Common myeloid progenitor, CD34-positive (primary cell): ENCODE results near the gene RASSF6.
A peak's percentile ranks its signal among the peaks of the same experiment; 100 is the strongest.

ENCODE experiments used
- CTCF ChIA-PET: fragments of 350-600 bp; sonication (Branson Sonifier 250); formaldehyde crosslinking; loops from one replicate; lab custom pipeline; 2021; ENCODE audit warnings: antibody characterized with exemption; lab: Charles Lee
- POLR2A ChIA-PET: fragments of 350-600 bp; sonication (Branson Sonifier 250); formaldehyde crosslinking; loops from one replicate; lab custom pipeline; 2021; ENCODE audit warnings: antibody characterized with exemption; lab: Charles Lee
- DNase-seq, 3 donors: peaks; one replicate each; pipeline versions ENCODE4 v3.0.0 to v3.0.0-alpha.2; 2013
- H3K27ac ChIP-seq, 2 experiments: 1 replicate in 1 of 2; 2 replicates in 1 of 2; pipeline ENCODE4 v1.7.0; 2013; ENCODE audit warnings: inconsistent platforms in 2 of 2, low read length in 2 of 2, mild to moderate bottlenecking in 2 of 2, low read depth in 1 of 2, moderate library complexity in 1 of 2; ENCODE audit not compliant: severe bottlenecking in 2 of 2, insufficient read depth in 1 of 2, poor library complexity in 1 of 2
- H3K27me3 ChIP-seq, 5 experiments: replicated peaks in 2 of 5; 1 replicate in 3 of 5; 2 replicates in 2 of 5; pipeline versions ENCODE4 v1.6.1 to v1.7.0; 2013; ENCODE audit warnings: low read length in 4 of 5, mild to moderate bottlenecking in 2 of 5, moderate library complexity in 2 of 5, inconsistent platforms in 1 of 5; ENCODE audit not compliant: insufficient read depth in 5 of 5, control insufficient read depth in 4 of 5
- H3K36me3 ChIP-seq, 4 experiments: 1 replicate in 2 of 4; 2 replicates in 2 of 4; pipeline versions ENCODE4 v1.6.1 to v1.7.0; 2013; ENCODE audit warnings: low read length in 3 of 4, control low read depth in 1 of 4, mild to moderate bottlenecking in 1 of 4; ENCODE audit not compliant: control insufficient read depth in 4 of 4, insufficient read depth in 4 of 4
- H3K4me1 ChIP-seq, 4 experiments: 1 replicate in 3 of 4; 2 replicates in 1 of 4; pipeline versions ENCODE4 v1.6.1 to v1.7.1; 2013; ENCODE audit warnings: low read length in 3 of 4, mild to moderate bottlenecking in 3 of 4, control low read depth in 1 of 4, inconsistent platforms in 1 of 4, moderate library complexity in 1 of 4; ENCODE audit not compliant: control insufficient read depth in 4 of 4, insufficient read depth in 4 of 4; ENCODE audit errors: control extremely low read depth in 1 of 4
- H3K4me3 ChIP-seq, 7 experiments: 1 replicate in 4 of 7; 2 replicates in 3 of 7; pipeline versions ENCODE4 v1.5.1 to v1.7.0; 2013; ENCODE audit warnings: mild to moderate bottlenecking in 7 of 7, low read length in 6 of 7, moderate library complexity in 6 of 7, inconsistent platforms in 2 of 7, low read depth in 2 of 7, control low read depth in 1 of 7; ENCODE audit not compliant: insufficient read depth in 4 of 7, control insufficient read depth in 1 of 7; ENCODE audit errors: extremely low read depth in 1 of 7
- H3K9me3 ChIP-seq, 5 experiments: 1 replicate in 4 of 5; 2 replicates in 1 of 5; pipeline versions ENCODE4 v1.6.1 to v1.7.1; 2013; ENCODE audit warnings: low read length in 4 of 5, mild to moderate bottlenecking in 2 of 5, inconsistent platforms in 1 of 5, low read depth in 1 of 5, moderate library complexity in 1 of 5; ENCODE audit not compliant: control insufficient read depth in 4 of 5, insufficient read depth in 2 of 5; ENCODE audit errors: control extremely low read depth in 1 of 5
- WGBS: methylation state at CpG from one replicate; pipeline ENCODE4 v1.1.5; 2013; ENCODE audit not compliant: insufficient coverage; 5-methylcytosine and 5-hydroxymethylcytosine counted together

Gene RASSF6

DNA sequence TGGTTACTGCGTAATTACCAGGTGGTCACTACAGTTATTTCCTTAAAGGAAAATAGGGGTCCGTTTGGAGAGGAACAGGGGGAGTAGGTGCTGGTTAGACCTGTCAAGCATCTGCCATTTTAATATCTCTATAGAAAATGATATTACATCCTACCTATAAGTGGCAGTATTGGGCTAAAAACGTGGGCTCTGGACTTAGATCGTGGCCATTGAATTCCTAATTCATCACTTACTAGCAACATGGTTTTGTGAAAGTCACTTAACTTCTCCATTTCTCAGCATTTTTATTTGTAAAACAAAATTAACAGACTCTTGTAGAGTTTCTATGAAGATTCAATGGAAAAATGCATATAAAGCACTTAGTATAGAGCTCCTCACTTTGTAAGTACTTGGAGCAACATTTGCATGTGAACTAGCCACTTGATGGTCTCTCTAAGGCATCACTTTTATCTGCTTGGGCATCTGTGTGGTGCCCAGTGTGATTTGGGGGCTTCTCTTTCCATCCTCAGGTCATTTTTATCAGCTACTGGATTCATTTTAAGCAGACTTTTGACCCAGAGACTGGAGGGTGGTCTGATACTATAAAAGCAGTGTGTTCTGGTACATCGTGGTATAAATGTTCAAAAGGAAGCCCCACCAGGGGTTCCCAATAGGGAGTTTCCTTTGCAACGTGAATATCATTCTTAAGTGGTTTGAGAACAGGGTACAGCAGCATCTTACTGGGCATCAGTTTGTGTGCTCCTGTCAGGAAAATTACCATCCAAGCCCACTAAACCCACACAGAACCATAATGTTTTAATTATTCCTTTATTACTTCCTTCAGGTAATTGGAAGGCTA is 42.7 kb upstream of the RASSF6 start:
- ChIA-PET CTCF (interaction anchor here (0.9 to 4.1 kb wide), 26 partner anchors 9 to 475 kb away, joined by 3 to 43 read pairs (median 5); partner anchors contain the start of gene CXCL3), POLR2A (interaction anchor here (0.6 to 1.1 kb wide), 2 partner anchors 174 to 206 kb away, joined by 3 to 4 read pairs; partner anchors contain the start of genes CXCL1 and CXCL6)
- Histone ChIP-seq H3K4me3 (no peak overlapping the region), H3K27me3 (no peaks in the 10 kb centered on the region), H3K9me3 (no peaks in the 10 kb centered on the region), H3K27ac (no peak overlapping the region), H3K4me1 (peaks cover 5 to 25% (median 12%) of the 10 kb centered on the region in 4 experiments), H3K36me3 (no peaks in the 10 kb centered on the region)
- WGBS, result 80% methylated on average over 1 of the region's 6 CpGs
- DNase-seq, result peak; percentile 61 to 81 (median 81)

DNA sequence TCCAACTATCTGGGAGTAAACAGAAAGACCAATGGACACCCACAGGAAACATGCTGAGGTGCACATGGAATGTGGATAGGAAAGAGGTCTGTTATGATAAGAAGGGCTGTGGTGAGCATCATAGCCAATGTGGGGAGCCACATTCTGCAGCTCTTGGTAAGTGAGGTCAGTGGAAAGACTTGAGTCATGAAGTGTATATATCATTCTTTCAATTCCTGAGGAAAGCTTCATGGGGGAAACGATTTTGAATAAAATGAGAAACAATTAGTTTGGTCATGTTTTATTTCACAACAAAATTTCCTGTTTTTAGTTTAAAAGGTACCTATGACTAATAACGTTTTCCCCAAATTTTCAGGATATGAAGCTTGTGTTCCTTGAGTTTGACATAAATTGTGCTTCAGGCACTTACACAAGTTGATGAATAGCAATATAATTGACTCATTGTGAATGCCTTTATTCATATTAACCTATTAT is 41.4 kb upstream of the RASSF6 start:
- Histone ChIP-seq H3K27ac (peak overlapping the region in 1 of 2 experiments; percentile 63), H3K4me1 (peaks cover 5 to 25% (median 12%) of the 10 kb centered on the region in 4 experiments), H3K9me3 (no peaks in the 10 kb centered on the region), H3K27me3 (no peaks in the 10 kb centered on the region), H3K36me3 (no peaks in the 10 kb centered on the region), H3K4me3 (peak overlapping the region in 1 of 7 experiments; percentile 1)
- WGBS, result no CpG with 5 or more reads among the region's 2 CpGs
- CTCF ChIA-PET, result interaction anchor here (0.7 to 4.1 kb wide), 31 partner anchors 8 to 528 kb away, joined by 3 to 43 read pairs (median 4); partner anchors contain the start of genes CXCL2, CXCL3, CXCL5 and CXCL6
- peak; percentile 89 to 95 (median 92) for DNase-seq
- POLR2A ChIA-PET, result interaction anchor here (0.9 to 1.1 kb wide), 2 partner anchors 207 to 436 kb away, joined by 3 to 4 read pairs; partner anchors contain the start of gene CXCL1

DNA sequence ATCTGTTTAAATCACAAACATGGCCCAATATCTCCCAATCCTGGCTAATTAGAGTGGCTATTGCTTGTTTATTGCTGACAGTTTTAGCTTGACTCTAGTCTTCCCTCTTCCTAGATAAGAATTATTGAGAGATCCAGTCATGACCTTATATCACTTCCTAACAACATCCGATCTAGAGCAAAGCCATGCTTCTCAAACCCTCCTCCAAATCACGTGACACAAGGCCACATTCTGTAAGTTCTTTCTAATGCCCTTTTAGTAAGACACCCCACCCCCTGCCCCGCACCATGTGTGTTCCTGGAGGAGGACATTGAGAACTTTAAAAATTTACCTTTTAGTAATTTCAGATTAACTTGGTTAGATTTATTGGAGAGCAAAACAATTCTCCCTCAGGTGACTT is 40.6 kb upstream of the RASSF6 start:
- Histone ChIP-seq H3K27ac (no peak overlapping the region), H3K4me1 (peaks cover 5 to 25% (median 12%) of the 10 kb centered on the region in 4 experiments), H3K9me3 (no peaks in the 10 kb centered on the region), H3K27me3 (no peaks in the 10 kb centered on the region), H3K4me3 (no peak overlapping the region), H3K36me3 (no peaks in the 10 kb centered on the region)
- WGBS, result 100% methylated on average over 2 of the region's 3 CpGs
- ChIA-PET POLR2A (no interaction called here), CTCF (interaction anchor here (0.8 to 4.1 kb wide), 16 partner anchors 9 to 478 kb away, joined by 3 to 43 read pairs (median 4); partner anchors contain the start of genes CXCL5 and CXCL6)
- DNase-seq, result no peak

DNA sequence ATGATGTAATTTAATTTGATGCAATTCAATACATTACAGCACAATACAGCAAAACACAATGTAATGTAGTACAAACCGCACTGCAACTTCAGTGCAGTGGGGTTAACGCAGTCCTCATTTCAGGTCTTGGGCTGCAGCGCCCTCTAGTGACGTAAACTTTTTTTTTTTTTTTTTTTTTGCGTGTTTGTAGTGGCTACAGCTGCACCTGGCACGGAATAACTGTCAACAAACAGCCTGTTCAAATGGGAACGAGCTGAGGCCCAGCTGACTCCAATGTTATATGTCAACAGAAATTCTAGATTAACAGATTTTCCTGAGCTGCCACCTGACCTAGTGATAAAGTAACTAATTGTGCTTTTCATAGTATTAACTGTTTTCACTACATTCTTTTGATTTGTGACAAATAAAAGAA is 33.5 kb upstream of the RASSF6 start:
- Histone ChIP-seq H3K27ac (no peak overlapping the region), H3K4me1 (peaks cover 0 to 7% (median 7%) of the 10 kb centered on the region in 4 experiments), H3K27me3 (no peaks in the 10 kb centered on the region), H3K9me3 (no peaks in the 10 kb centered on the region), H3K4me3 (no peak overlapping the region), H3K36me3 (no peaks in the 10 kb centered on the region)
- peak; percentile 67 to 89 (median 88) for DNase-seq
- no CpG with 5 or more reads among the region's 7 CpGs for WGBS
- ChIA-PET POLR2A (no interaction called here), CTCF (interaction anchor here (0.6 to 5.6 kb wide), 19 partner anchors 9 to 484 kb away, joined by 3 to 65 read pairs (median 4); no protein-coding TSS in a partner anchor)

DNA sequence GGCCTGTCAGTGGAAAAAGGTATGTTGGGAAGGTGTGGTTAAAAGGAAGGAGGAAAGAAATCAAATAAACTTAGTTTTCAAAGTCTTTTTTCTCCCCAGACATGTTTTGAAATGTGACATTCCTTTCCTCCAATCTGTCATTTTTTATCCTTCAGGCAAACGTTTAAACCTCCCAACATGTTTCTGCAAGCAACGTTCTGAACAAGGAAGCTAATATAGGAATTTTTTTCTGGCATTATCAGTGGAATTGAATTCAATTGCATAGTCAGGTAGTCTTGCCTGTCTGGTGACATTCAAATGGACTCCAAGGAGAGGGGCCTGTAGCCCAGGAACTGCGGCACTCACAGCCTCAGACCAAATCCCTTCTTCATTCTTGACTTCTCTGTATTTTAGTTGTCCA is 30.0 kb upstream of the RASSF6 start:
- no peaks in the 10 kb centered on the region for H3K36me3 ChIP-seq
- H3K9me3 ChIP-seq, result peaks cover 0 to 4% (median 0%) of the 10 kb centered on the region in 5 experiments
- H3K4me1 ChIP-seq, result peaks cover 0 to 7% (median 7%) of the 10 kb centered on the region in 4 experiments
- no CpG with 5 or more reads among the region's 3 CpGs for WGBS
- ChIA-PET CTCF (interaction anchor here (5.6 kb wide), 1 partner anchor 77 kb away, joined by 53 read pairs; no protein-coding TSS in a partner anchor), POLR2A (no interaction called here)
- H3K27me3 ChIP-seq, result no peaks in the 10 kb centered on the region
- H3K27ac ChIP-seq, result no peak overlapping the region
- no peak for DNase-seq
- no peak overlapping the region for H3K4me3 ChIP-seq

DNA sequence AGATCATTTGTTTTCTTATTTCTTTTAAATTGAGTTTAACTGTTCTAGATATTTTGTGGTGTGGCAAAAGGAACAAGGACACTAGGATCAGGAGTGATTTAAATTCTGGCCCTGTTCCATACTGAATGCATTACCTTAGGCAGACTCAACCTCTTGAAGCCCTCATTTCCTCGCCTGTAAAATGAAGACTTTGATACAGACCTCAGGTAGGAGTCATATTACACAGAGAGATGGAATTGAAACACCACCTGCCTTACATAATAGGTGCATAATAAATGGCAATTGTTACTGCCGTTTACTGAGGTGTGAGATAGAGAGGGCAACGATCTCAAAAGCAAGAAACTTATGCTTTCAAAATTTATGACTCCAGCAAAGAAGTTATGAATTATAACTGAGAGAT is 28.2 kb upstream of the RASSF6 start:
- WGBS, result no CpG with 5 or more reads among the region's 3 CpGs
- CTCF ChIA-PET, result interaction anchor here (1.2 kb wide), 1 partner anchor 74 kb away, joined by 3 read pairs; no protein-coding TSS in a partner anchor
- DNase-seq, result no peak
- H3K4me3 ChIP-seq, result no peak overlapping the region
- no peak overlapping the region for H3K27ac ChIP-seq
- peaks cover 0 to 5% (median 0%) of the 10 kb centered on the region in 5 experiments for H3K9me3 ChIP-seq
- no peaks in the 10 kb centered on the region for H3K27me3 ChIP-seq
- POLR2A ChIA-PET, result no interaction called here
- no peaks in the 10 kb centered on the region for H3K36me3 ChIP-seq
- H3K4me1 ChIP-seq, result no peaks in the 10 kb centered on the region
